GM21528 (cell line): ENCODE data around the gene MTSS2.

Source experiments
- ATAC-seq: cut with Tn5 transposase; IDR thresholded peaks from one replicate; pipeline ENCODE4 v1.9.1; 2021; ENCODE audit warnings: mild to moderate bottlenecking, moderate library complexity; ENCODE audit not compliant: unreplicated experiment, low FRiP score

MTSS2 gene

DNA sequence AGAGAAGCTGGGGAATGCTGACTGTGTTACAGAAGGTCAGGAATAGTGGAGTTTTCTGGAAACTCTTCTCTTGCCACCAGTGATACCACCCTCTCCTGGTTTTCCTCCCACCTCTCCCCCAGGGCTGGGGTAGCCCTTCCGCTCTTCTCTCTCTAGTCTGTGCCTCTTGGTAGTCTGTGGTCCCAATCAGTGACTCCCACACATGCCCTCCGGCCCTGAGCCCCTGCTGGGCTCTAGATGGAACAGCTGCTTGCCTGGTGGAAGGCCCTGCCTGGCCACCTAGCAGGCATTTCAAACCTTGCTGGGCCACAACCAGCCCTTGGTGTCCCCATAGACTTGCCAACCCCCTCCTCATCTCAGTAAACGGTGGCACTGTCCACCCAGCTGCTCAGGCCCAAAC is 15.2 kb upstream of the MTSS2 start:
- ATAC-seq, result no peak

DNA sequence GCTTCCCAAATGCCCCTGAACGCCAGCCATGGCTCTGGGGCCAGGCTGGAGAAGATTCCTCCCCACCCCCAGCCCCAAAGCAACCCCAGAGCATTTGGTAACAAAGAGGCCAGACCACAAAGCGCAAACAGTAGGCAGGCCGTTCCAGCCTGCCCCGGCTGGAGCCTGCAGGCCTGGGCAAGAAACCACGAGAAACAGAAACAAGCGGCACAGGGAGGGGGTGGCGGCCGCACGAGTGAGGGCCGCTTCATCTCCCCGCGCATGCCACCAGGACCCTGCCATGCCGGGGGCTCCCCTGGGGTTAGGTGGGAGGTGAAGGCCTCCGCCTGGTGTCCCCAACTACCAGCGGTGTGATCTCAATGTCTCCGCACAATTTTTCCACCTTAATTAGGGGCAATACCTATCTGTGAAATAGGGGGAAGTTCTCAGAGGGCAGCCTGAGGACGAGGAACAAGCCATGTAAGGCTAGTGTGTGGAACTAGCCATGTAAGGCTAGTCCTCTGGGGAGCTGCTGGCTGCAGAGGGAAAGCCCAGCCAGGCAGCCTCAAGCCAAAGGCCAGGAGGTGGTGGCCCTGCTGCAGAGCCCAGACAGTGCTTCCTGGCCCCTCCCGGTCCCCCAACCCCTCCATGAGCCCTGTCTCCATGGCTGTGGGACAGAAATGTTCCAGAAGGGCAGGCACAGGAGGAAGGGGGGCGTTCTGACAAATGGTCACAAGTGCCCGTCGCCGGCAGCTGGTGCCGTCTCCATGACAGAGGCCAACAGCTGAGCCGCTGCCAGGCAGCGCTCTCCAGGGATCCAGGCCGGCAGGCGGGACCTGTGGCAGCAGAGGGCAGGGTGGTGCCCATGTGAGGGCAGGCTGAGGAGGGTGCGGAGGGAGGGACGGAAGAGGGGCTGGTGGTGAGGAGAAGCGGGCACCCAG is 14.5 kb upstream of the MTSS2 start:
- ATAC-seq, result no peak

DNA sequence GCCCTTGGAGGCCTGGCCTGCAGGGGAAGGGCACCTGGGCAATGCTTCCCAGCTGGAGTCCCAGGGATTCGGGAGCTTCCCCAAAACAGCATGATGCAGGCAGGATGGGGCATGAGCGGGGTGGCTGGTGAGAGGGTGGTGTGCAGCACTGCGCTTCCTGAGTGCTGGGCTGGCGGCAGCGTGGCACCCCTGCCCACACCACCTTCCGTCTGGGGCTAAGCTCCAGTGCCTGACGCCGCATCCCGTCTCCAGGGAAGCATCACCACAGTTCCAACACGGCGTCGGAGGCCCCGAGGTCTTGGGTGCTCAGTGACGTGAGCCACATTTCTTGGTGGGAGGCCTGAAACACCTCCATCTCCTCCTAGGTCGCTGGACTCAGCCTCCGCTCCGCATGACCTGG is 13.8 kb upstream of the MTSS2 start:
- no peak for ATAC-seq

DNA sequence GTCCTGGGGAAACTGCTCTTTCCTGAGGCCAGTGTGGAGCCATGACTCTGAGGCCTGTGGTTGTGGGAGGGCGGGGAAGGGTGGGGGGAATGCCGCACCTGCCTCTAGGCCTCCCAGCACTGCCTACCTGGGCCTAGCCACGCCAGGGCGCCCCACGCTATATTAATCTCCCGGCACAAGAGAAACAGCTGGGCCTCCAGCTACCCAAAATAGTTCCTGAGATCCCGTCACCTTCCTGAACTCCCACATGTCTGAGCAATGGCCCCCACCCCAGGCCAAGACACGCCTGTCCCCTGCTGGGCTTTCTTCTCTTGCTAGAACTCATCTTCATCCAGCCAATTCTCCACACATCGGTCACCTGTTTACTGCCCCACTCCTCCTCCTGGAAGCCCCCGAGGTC is 13.0 kb upstream of the MTSS2 start:
- no peak for ATAC-seq

DNA sequence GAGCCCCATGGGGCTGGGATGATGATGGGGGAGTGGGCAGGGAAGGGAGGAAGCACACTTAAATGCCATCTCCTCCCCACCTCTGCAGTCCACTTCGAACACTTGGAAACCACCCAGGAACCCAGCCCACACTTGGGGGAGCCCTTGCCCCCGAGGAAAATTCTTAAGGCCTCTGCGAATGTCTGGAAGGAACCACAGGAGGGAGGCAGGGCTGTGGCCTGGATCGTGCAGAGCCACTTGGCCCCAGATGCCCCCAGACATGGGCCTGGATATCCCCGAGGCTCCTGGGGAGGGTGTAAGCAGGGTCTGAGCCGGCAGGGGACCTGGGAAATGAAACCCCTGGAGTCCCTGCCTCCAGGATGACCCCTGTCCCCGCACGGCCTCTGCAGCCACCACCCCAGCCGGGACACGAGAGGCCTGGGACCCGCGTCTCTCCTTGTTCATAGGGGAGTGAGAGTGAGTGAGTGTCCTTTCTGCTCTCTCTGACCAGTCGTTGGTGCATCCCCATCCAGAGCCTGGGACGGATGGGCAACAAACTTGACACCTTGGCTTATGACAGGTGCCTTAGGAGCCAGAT is 11.8 kb upstream of the MTSS2 start:
- no peak for ATAC-seq

DNA sequence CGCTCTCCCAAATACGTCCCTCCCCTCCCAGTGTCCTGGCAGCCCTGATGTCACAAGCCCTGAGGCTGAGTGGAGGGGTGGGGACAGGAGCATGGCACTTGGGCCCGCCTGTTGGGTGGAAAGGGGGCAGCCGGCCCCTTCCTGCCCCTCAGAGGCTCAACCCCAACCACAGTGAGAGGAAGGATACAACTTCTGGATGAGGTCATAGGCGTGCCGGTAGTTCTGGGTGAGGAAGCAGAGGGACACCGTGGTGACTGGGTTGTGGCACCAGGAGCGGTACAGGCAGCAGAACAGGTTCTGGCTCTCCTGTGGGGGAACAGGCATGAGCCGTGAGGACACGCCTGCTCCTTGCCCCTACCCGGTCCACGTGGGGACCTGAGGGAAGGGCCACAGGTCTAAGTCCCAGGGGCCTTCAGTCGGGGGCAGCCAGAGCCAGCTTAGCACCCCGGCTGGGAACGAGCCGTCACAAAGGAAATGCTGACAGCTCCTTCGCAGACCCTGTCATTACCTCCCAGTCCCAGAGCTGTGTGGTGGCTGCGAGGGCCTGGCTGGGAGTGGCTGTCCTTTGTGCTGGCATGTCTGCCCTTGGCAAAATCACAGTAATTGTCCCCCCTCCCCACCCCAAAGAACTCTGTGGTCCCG is 11.2 kb upstream of the MTSS2 start:
- no peak for ATAC-seq

DNA sequence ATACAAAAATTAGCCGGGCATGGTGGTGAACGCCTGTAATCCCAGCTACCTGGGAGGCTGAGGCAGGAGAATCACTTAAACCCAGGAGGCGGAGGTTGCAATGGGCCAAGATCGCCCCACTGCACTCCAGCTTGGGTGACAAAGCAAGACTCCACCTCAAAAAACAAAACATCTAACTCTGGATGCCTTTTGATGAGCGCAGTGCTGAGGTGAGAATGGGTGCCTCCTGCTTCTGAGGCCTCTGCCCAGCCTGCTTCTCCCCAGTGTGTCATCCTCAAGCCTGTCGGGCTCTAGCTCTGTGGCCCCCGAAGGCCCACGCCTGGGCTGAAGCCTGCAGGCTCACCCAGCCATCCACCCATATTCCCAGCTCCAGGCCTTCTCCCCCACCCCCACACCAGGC is 10.5 kb upstream of the MTSS2 start:
- ATAC-seq, result no peak

DNA sequence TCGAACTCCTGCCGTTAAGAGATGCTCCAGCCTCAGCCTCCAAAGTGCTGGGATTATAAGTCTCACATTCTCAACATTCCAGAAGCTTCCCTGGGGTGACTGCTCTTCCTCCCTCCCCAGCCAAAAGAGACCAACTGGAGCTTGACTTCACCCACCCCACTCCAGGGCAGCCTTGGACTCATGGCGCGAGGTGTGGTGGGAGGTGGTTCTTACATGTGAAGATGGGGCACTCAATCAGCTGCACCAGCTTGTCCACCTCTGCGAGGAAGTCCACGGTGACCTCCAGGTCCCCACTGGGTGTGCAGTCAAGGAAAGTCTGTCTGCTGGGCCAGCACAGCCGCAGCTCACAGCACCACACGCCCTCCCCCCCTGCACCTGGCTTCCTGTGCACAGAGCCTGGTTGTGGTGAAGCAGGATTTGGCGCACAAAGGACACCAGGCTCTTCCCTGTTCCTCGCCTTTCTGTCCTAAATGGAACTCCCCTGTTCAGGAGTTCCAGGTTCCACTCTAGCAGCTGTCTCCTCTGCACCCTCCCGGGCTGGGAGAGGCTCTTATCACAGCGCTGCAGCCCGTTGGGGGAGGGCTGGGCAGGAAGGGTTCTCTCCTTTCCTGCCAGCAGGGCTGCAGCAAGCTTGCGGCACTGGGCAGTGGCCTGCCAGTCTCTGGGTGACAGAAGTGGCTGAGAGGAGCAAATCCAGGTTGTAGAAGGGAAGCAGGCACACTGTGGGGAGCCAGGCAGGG is 9.6 kb upstream of the MTSS2 start:
- ATAC-seq, result no peak

DNA sequence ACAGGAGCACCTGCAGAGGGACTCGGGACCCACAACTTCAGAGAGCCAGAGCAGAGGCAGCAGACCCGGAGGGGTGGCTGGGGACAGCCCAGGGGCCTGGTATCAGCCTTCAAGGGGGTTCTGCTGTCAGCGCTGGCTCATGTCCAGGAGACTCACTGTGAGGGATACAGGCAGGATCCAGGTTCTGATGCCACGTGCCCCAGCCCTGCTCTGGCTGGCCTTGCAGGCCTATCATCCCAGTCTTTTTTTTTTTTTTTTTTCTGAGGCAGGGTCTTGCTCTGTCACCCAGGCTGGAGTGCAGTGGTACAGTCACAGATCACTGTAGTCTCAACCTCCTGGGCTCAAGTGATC is 9.0 kb upstream of the MTSS2 start:
- no peak for ATAC-seq

DNA sequence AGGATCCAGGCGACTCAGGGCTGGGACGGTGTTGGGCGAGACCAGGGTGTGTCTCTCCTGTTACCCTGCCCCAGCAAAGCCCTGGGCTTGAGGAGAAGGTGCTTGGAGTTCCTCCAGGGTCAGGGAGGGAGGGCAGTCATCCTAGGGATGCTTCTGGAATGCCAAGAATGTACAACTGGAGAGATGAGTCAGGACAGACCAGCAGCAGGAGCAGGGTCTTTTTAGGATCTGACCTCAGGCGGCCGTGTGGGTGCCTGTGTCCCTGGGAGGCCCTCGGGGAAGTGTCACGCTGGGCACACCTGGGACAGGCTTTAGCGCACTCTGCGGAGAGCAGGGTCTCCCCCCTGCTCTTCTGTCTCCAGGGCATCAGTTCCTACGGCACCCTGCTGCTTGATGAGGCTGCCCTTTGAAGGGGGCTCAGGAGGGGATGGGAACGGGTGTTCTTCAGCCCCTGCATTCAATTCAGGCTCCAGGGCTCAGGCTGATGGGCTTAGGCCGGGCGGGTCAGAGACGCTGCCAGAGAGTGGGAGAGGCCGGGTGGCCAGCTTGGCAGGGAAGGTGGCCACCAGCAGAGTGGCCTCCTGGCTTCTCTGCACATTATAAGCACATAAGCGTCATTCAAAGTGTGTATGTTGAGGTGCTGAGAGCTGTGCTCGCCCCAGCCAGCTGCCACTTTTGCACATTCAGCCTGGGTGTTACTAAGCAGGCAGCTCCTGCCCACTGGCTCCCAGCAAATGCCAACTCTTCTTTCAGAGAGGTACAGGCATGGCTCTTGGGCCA is 8.4 kb upstream of the MTSS2 start:
- no peak for ATAC-seq

DNA sequence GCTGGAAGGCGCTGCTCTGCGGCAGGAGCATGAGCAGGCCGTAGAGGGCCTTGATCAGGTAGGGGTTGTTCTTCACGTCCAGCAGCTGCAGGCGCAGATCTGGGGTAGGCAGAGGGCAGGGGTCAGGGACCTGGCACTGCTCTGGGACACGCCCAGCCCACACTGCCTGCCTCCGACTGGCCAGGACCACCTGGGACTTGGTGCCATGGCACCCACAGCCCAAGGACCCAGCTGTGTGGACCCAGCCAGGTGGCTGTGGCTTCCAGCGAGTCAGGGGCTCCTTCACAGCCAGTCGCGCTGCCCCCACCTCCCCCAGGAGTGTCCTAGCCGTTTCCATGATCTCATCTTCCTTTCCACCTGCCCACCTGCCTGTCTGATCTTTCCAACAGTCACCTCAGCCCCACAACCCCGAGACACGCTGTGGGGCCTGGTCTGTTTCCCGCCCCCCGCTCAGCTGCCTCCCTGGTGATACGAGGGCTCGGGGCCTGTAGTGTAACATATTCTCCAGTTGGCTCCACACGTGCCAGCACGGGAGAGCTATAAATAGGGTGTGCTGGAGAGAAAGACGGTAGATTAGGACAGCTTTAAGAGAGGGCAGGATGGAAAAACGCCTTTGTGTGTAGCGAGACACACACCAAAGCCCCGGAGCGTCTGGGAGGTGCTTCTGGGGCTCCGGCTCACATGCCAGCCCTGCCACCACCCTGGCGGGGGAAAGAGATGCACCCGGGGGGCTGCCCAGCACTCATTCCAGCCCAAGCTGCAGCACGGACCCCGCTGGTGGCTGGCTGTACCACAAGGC is 7.2 kb upstream of the MTSS2 start:
- ATAC-seq, result no peak

DNA sequence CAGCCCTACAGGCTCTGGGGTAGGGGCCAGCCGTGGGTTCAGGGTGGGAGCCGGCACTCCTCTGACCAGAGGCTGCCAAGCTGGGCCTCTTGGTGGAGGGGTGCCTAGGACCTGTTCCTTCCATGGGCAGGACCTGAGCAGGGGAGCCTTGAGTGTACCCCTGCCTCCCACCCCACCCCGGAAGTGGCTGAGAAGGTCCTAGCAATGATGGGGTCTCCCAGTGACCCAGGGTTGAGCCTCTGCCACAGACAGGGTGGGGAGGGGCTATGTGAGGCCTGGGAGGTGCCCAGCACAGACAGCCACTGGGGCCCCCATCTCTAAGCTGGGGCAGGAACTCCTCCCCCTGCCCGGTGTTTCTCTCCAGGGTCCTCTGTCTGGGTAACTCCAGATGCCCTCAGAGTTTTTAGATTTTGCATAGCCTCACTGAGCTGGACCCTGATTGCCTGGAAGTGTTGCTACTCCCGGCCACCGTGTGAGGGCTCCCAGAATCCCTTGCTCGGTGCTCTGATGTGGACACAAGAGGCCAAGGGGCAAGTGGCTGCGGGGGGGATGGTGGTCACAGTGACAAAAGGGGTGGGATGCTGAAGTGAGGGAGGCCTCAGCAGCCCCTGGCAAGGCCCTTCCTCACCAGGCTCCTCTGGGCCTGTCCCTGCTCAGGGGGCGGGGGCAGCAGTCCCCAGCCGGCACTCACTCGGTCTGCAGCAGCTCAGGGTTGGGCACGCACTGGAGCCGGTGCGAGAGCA is 6.4 kb upstream of the MTSS2 start:
- ATAC-seq, result no peak

DNA sequence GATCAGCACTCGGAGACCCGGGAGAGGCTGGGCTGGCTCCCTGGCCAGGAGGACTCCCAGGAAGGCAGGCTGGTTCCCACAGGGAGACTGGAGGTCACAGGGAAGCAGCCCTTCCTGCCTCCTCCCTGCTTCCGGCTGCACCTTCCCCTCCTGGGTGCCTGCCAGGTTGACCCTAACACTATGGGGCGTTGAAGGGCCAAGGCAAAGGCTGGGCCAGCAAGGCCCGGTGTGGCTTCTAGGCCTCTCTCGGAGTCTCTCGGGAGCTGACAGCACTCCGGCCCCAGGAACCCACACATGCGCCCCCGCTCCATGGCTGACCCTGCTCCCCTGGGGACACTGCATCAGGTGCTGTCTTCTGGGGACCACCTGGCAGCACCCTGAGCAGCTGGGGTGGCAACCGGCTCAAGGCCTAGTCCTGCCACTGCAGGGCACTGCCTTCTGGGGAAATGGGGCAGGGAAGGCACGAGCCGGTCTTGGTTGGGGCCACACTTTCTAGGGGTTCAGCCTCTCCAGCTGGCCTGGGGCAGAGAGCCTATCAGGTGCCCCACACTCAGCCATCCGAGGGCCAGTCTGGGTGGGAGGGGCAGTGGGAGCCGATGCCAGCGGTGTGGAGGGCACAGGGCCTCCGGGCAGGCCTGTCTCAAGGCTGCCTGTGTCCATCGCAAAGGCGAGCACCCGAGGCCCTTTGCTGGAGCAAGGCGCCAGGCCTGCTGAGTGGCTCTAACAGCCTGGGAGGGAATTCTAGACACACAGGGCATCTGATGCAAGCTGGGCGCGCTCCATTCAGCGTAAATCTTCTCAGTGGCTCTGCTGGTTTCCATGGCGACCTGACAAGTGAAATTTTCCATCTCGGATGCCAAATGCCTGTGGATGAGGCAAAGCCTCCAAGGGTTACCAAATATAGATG is 5.6 kb upstream of the MTSS2 start:
- ATAC-seq, result no peak

DNA sequence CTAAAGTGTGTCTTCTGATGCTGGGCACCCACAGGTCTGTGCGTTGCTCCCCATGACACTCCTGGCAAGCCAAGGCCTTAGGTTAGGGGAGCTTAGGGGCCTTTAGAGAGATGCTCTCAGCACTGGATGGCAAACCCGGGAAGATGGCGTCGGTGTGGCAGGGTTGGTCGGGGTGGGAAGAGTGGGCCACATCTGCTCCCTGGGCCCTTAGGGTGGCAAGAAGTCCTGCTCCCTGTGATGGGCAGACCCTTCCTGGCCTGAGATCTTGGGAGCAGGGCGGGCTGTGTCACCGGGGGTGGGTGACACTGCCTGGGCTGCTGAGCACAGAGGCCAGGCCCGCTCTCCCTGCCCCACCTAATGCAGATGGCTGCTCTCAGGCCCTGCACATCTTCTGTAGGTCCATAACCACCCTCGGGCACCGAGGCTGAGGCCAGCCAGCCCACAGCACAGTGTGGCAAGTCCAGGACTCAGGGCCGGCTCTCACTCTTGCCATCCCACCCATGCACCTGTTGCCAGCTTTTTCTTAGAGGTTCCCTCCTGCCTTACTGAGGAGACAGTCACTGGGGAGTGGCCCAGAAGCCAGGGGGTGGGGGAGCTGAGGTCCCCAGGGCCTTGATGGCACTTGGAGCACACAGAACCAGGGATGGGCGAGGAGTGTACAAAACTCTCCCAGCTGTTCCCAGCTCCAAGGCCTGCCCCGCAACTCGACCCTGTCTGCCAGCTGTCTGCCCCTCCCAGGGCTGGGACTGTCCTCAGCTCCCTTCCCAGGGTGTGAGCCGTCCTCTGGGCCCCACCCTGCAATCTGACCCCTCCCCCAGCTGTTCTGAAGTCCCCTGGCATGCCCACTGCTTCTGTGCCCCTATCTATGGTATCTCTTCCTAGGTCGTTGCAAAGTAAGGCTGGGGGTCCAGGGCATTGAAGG is 4.4 kb upstream of the MTSS2 start:
- no peak for ATAC-seq

DNA sequence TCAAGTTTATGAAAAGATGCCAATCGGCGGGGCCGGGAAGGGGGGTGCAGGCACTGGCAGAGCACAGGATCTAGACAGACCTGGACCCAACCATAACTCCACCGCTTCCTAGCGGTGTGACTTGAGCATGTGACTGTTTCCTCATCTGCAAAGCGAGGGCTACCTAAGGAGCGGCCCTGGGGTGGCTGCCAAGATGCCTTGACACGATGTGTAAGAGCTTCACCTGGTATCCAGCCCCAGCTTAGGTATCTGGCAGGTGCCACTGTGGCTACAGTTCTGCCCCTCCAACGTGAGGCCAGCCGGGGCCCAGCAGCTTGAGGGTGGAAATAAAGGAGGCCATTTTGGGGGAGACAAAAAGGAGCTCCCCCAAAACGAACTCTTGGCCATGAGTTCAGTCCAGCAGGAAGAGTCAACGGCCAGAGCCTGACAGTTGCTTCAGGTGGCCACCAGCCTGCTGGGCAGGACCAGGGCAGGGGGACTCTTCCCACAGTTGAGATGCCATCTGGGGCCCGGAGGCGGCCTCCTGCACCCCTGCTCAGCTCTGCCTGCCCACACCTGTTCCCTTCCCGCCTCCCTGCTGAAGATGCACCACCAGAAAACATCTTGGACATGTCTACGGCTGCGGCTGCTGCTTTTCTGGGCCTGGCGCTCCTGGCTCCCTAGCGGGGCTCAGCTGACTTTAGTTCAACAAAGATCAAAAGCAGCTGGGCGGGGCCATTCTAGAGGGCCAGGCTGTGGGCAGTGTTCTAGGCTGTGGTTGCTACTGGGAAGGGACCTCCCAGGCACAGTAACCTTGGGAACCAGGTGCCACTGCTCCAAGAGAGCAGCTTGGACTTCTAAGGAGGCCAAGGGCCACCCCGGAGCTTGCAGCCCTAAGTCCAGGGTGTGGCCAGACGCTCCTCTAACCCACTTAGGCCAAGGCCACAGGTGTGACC is 3.4 kb upstream of the MTSS2 start:
- no peak for ATAC-seq

DNA sequence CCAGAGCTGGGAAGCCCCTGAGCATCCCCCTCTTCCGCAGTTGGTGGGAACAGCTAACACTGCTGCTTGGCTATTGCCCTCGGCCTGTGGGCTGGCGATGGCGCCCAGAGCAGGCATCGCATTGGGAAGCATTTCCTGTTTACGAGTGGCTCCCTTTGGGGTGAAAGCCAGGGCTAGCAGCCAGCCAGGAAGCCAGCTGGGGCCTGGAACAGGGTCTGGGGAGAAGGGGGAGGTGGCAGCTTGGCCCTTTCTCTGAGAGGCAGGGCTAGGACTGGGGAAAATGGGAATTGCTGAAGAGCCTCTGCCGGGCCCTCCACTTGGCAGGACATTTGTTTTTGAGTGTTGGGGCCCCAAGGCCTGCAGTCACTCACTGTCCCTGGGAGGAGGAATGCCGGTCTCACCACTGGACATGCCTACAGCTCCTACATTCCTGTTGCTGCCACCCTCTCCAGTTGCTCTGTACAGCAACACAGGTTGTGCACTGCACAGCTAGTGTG is 2.4 kb upstream of the MTSS2 start:
- ATAC-seq, result no peak
